ENCODE data around the gene EXOG.

Gene EXOG

DNA sequence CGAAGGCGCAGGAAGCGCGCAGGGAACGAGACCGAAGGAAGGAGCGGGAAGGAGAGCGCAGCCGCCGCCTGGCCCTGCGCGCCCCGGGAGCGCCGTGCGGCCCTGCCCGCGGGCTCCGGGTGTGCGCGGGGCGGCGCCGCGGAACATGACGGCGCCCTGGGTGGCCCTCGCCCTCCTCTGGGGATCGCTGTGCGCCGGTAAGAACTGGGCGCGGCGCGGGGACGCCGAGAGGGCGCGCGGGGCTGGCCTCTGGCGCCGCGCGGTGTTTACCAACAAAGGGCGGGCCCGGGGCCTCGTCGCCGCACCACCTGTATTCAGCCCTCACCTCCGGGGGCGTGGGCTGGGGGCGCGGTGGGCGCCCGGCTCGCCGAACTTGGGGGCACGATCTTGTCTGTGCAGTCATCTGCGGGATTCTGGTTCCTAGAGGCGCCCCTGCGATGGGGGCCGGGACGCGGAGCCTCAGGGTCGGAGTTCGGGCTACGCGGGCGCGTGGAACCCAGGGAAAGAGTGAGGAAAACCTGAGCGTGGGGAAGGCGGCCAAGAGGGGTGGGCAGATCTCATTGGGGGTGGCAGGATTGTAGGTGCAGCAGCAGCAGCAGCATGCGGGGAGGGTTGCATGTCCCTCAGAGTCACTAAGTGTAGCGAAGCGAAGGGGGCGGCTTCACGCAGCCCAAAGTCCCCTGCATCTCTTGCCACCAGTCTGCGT, 41.8 kb upstream of the EXOG start:
- ATAC-seq, result peak; percentile 38
- TF ChIP-seq PPARA (CRISPR knock-in tag; IDR thresholded peaks at IDR 0.05; ENCODE audit: borderline replicate concordance), result no peak
- TF ChIP-seq ZFP30 (CRISPR knock-in tag; IDR thresholded peaks at IDR 0.05), result no peak

DNA sequence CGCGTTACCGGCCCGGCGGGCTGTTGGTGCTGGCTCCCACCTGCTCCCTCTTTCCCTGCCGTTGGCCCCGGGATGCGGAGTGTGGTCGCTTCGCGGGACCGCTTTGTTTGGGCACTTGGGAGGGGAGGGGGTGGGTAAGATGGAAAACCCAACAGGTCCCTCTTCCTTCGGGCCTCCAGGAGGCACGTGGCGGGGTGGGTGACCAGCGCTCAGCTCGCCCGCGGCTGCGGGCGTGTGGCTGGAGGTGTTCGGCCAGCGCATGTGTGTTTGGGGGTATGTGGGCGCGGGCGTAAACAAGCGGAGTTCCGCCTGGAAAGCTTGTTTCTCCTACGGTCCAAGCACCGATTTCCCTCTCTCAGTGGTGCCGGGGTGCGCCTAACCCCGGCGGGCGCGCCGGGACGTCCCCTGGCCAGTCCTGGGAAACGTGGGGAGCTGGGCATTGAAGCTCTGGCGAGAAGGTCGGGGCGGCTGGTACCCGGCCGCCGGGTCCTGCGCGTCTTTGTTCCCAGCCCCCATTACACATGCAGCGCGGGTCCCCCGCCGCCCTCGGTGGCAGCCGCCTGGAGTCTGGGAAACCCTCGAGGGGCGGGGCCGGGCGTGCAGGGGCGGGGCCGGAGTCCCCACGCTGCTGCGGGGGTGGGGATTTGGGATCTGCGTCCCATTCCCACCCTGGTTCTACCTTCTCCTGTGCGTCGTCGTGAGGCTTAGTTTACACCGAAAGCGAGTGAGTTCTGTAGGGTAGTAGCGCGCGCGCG, 41.1 kb upstream of the EXOG start:
- ATAC-seq, result peak; percentile 69
- TF ChIP-seq OSR1 (CRISPR knock-in tag; IDR thresholded peaks at IDR 0.05) (no peak), ZNF70 (CRISPR knock-in tag; IDR thresholded peaks at IDR 0.05) (no peak), ESRRG (CRISPR knock-in tag; IDR thresholded peaks at IDR 0.05) (no peak), ISL1 (CRISPR knock-in tag; IDR thresholded peaks at IDR 0.05) (no peak), ARNTL (CRISPR knock-in tag; IDR thresholded peaks at IDR 0.05; ENCODE audit: borderline replicate concordance, low read depth) (no peak), ZNF8 (CRISPR knock-in tag; IDR thresholded peaks at IDR 0.05) (no peak), ZC3H10 (CRISPR knock-in tag; IDR thresholded peaks at IDR 0.05) (no peak), SNAI2 (CRISPR knock-in tag; IDR thresholded peaks at IDR 0.05) (no peak), RARB (CRISPR knock-in tag; IDR thresholded peaks at IDR 0.05) (no peak), CSDC2 (CRISPR knock-in tag; IDR thresholded peaks at IDR 0.05) (no peak), PPARA (CRISPR knock-in tag; IDR thresholded peaks at IDR 0.05; ENCODE audit: borderline replicate concordance) (no peak), TCF4 (CRISPR knock-in tag; IDR thresholded peaks at IDR 0.05; ENCODE audit: borderline replicate concordance) (no peak), ZNF565 (CRISPR knock-in tag; conservative IDR thresholded peaks at IDR 0.05; ENCODE audit: low read depth) (no peak), GLIS3 (CRISPR knock-in tag; IDR thresholded peaks at IDR 0.05) (no peak)
- TF ChIP-seq, protein P1, sequence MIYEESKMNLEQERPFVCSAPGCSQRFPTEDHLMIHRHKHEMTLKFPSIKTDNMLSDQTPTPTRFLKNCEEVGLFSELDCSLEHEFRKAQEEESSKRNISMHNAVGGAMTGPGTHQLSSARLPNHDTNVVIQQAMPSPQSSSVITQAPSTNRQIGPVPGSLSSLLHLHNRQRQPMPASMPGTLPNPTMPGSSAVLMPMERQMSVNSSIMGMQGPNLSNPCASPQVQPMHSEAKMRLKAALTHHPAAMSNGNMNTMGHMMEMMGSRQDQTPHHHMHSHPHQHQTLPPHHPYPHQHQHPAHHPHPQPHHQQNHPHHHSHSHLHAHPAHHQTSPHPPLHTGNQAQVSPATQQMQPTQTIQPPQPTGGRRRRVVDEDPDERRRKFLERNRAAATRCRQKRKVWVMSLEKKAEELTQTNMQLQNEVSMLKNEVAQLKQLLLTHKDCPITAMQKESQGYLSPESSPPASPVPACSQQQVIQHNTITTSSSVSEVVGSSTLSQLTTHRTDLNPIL (CRISPR knock-in tag; IDR thresholded peaks at IDR 0.05; ENCODE audit: low read depth), result no peak
- TF ChIP-seq, protein P2, sequence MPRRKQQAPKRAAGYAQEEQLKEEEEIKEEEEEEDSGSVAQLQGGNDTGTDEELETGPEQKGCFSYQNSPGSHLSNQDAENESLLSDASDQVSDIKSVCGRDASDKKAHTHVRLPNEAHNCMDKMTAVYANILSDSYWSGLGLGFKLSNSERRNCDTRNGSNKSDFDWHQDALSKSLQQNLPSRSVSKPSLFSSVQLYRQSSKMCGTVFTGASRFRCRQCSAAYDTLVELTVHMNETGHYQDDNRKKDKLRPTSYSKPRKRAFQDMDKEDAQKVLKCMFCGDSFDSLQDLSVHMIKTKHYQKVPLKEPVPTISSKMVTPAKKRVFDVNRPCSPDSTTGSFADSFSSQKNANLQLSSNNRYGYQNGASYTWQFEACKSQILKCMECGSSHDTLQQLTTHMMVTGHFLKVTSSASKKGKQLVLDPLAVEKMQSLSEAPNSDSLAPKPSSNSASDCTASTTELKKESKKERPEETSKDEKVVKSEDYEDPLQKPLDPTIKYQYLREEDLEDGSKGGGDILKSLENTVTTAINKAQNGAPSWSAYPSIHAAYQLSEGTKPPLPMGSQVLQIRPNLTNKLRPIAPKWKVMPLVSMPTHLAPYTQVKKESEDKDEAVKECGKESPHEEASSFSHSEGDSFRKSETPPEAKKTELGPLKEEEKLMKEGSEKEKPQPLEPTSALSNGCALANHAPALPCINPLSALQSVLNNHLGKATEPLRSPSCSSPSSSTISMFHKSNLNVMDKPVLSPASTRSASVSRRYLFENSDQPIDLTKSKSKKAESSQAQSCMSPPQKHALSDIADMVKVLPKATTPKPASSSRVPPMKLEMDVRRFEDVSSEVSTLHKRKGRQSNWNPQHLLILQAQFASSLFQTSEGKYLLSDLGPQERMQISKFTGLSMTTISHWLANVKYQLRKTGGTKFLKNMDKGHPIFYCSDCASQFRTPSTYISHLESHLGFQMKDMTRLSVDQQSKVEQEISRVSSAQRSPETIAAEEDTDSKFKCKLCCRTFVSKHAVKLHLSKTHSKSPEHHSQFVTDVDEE (CRISPR knock-in tag; IDR thresholded peaks at IDR 0.05), result no peak

DNA sequence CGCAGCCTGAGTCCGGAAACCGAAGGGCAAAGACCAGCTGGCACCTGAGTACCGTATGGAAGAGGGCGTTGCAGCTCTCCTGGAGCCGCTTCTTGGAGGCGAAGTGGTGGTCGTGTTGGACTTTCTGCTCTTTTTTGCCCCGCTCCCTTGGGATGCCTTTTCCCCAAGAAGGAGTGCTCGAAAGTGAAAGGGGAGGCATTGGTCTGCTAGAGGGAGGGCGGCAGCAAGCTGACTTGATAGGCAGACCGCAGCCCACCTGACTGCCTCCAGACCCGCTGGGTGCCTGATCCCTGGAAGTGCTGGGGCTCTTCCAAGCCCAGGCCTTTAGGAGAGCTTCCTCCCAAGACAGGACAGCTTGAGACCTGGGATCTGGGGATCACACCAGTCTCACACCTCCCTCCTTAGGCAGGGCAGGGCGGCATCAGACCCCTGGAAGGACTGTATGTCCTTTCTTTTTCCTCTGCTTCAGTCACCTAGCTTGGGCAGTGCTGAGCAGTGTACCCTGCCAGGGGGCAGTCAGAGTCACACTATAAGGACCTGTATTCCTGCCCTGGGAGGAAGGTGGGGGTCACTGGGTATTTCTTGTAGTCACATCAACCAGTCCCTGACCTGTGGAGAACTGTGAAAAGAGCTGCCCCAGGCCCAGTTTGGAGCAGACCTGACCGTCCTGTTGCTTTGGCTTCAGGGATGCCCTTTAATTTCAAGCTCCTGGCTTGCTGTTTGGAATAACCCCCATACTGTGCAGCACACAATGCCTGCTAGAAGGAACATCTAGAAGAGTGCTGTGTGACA, 40.3 kb upstream of the EXOG start:
- ATAC-seq, result peak; percentile 10
- no peak for TF ChIP-seq ZC3H10 (CRISPR knock-in tag; IDR thresholded peaks at IDR 0.05)
- no peak for TF ChIP-seq GLIS3 (CRISPR knock-in tag; IDR thresholded peaks at IDR 0.05)
- TF ChIP-seq PPARA (CRISPR knock-in tag; IDR thresholded peaks at IDR 0.05; ENCODE audit: borderline replicate concordance), result no peak
- no peak for TF ChIP-seq ARNTL (CRISPR knock-in tag; IDR thresholded peaks at IDR 0.05; ENCODE audit: borderline replicate concordance, low read depth)
- no peak for TF ChIP-seq TCF4 (CRISPR knock-in tag; IDR thresholded peaks at IDR 0.05; ENCODE audit: borderline replicate concordance)

DNA sequence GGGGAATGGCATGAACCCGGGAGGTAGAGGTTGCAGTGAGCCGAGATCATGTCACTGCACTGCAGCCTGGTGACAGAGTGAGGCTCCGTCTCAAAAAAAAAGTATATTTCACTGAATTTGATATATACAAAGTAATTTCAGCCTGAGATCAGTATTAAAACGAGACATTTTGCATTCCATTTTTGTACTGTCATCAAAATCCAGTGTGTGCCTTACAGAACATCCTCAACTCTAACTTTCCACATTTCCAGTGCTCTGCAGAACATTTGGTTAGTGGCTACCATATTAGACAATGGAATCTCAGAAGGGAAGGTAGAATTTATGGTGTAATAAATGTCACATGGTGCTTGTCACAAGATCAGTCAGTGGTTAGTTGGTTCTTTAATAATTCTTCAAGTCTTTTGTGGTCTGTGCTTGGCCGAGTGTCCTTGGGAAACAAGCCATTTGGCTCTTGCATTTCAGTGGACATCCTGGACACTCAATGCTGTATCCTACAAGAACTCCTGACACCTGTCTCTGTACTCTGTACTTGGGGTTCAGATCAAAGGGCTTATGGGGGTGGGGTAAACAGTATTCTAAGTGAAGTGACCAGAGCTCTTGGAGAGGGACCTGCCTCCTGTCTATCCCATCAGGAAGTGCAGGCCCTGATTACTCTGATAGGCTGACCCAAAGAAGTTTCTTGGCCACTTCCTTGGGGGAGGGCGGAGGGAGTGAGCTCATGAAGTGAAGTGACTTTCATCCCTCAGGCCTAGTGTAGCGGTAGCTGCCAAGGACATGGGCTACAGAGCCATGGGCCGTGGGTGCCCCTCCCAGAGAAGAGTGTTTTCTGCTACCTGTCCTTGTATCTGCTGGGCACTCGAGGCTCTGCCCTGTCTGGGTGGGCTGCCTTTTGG, 38.8 kb upstream of the EXOG start:
- ATAC-seq, result no peak
- TF ChIP-seq TCF4 (CRISPR knock-in tag; IDR thresholded peaks at IDR 0.05; ENCODE audit: borderline replicate concordance) (no peak), ZNF8 (CRISPR knock-in tag; IDR thresholded peaks at IDR 0.05) (no peak), OSR1 (CRISPR knock-in tag; IDR thresholded peaks at IDR 0.05) (no peak), SNAI2 (CRISPR knock-in tag; IDR thresholded peaks at IDR 0.05) (no peak), BACH2 (CRISPR knock-in tag; IDR thresholded peaks at IDR 0.05; ENCODE audit: borderline replicate concordance) (no peak)
- TF ChIP-seq, protein P1 (CRISPR knock-in tag; IDR thresholded peaks at IDR 0.05; ENCODE audit: low read depth), result no peak

All from SK-N-SH treated with all-trans-retinoic acid at 6 μM for 48 hours (cell line).